ENCODE measurements around the gene GSTT4. TPM values are rescaled to one million over a fixed set of nuclear protein-coding genes. Genes with fewer than 3 reads are reported as not detected.
"Not testable (repeated sequence)": the region's sequence is repeated elsewhere in the genome, so short reads cannot be mapped to it uniquely, and the experiment has no call there.

GSTT4 gene
- polyA plus RNA-seq, 3 donors, result not detected

GRCh38 chr22:23954991-23955305 lies 50.3 kb downstream of the GSTT4 start:
- DNase-seq (ENCODE audit: low read depth in 3 of 3, low spot score in 2 of 3), result not testable (repeated sequence)

DNA sequence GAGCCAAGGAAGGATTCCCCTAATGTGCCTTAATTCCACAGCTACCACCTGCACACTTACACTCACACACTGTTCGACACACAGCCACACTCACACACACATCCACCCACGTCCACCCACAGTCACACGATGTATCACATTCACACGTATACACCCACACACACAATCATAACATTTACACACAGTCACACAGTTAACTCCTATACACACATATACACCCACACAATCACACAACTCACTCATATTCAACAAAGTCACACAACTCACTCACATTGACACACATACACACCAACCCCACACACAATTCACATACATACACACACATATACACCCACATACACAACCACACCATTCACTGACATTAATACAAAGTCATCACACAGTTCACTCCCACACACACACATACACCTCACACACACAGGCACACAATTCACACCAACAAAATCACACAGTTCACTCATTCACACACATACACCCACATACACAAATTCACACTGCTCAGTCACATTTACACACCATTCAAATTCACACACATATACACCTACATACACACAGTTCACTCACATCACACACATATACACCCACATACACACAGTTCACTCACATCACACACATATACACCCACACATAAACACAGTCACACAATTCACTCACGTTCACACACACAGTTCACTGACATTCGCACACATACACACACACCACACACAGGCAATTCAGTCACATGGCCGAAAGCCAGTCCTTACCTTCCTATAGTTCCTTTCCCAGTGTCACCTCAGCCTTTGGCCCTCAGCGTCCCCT lies 50.9 kb downstream of the GSTT4 start:
- DNase-seq (ENCODE audit: low read depth in 3 of 3, low spot score in 2 of 3), result not testable (repeated sequence)

GRCh38 chr22:23953485-23953884 lies 51.8 kb downstream of the GSTT4 start:
- not testable (repeated sequence) for DNase-seq (ENCODE audit: low read depth in 3 of 3, low spot score in 2 of 3)

GRCh38 chr22:23952794-23953405 lies 52.4 kb downstream of the GSTT4 start:
- not testable (repeated sequence) for DNase-seq (ENCODE audit: low read depth in 3 of 3, low spot score in 2 of 3)

GRCh38 chr22:23951383-23951782 lies 53.9 kb downstream of the GSTT4 start:
- DNase-seq (ENCODE audit: low read depth in 3 of 3, low spot score in 2 of 3), result not testable (repeated sequence)

- DNase-seq (ENCODE audit: low read depth in 3 of 3, low spot score in 2 of 3), result not testable (repeated sequence)
Observed at GRCh38 chr22:23949764-23950163, 55.5 kb downstream of the GSTT4 start.

Other genes with a start within 250 kb of the GSTT4 start
- gene C22orf15, start 242.5 kb downstream of the GSTT4 start, polyA plus RNA-seq (ENCODE audit: insufficient read length in 3 of 3), result 1 to 10 TPM; 2.2 to 2.5 (median 2.3) TPM
- gene CHCHD10, start 237.5 kb downstream of the GSTT4 start, polyA plus RNA-seq (ENCODE audit: insufficient read length in 3 of 3), result 10 to 100 TPM; 57.4 to 75.6 (median 61.0) TPM
- 10 to 100 TPM; 14.2 to 16.7 (median 14.8) TPM for gene MMP11, start 232.6 kb downstream of the GSTT4 start, polyA plus RNA-seq (ENCODE audit: insufficient read length in 3 of 3)
- 100 to 1,000 TPM; 205 to 225 (median 224) TPM for gene SMARCB1, start 218.5 kb downstream of the GSTT4 start, polyA plus RNA-seq (ENCODE audit: insufficient read length in 3 of 3)
- gene DERL3, start 166.4 kb downstream of the GSTT4 start, polyA plus RNA-seq (ENCODE audit: insufficient read length in 3 of 3), result 1 to 10 TPM; 2.1 to 4.1 (median 3.8) TPM
- 10 to 100 TPM; 20.1 to 22.5 (median 20.8) TPM for gene SLC2A11, start 147.6 kb downstream of the GSTT4 start, polyA plus RNA-seq (ENCODE audit: insufficient read length in 3 of 3)
- gene MIF, start 111.1 kb downstream of the GSTT4 start, polyA plus RNA-seq (ENCODE audit: insufficient read length in 3 of 3), result 100 to 1,000 TPM; 145 to 194 (median 161) TPM
- gene GSTT2B, start 44.3 kb downstream of the GSTT4 start, polyA plus RNA-seq (ENCODE audit: insufficient read length in 3 of 3), result 10 to 100 TPM in 2 of 3 donors, 1 to 10 TPM in 1; 5.0 to 20.3 (median 17.0) TPM
- gene DDTL, start 38.6 kb downstream of the GSTT4 start, polyA plus RNA-seq (ENCODE audit: insufficient read length in 3 of 3), result 1 to 10 TPM; 6.0 to 8.2 (median 7.3) TPM
- gene DDT, start 31.0 kb downstream of the GSTT4 start, polyA plus RNA-seq (ENCODE audit: insufficient read length in 3 of 3), result 10 to 100 TPM; 57.7 to 62.1 (median 61.2) TPM
- gene GSTT2, start 25.3 kb downstream of the GSTT4 start, polyA plus RNA-seq (ENCODE audit: insufficient read length in 3 of 3), result 1 to 10 TPM in 2 of 3 donors, not detected in 1; 2.5 to 4.8 TPM
- 10 to 100 TPM; 36.2 to 42.5 (median 41.8) TPM for gene CABIN1, start 5.9 kb upstream of the GSTT4 start, polyA plus RNA-seq (ENCODE audit: insufficient read length in 3 of 3)
- gene SUSD2, start 176.0 kb upstream of the GSTT4 start, polyA plus RNA-seq (ENCODE audit: insufficient read length in 3 of 3), result 10 to 100 TPM in 2 of 3 donors, 1 to 10 TPM in 1; 8.4 to 17.8 (median 17.2) TPM
- gene GGT5, start 239.6 kb upstream of the GSTT4 start, polyA plus RNA-seq (ENCODE audit: insufficient read length in 3 of 3), result 10 to 100 TPM; 13.5 to 16.5 (median 16.5) TPM